NCI-H146 (cell line): ENCODE results near the gene CBFA2T2.

Source experiments
- DNase-seq: peaks from one replicate; lab custom pipeline; 2025; lab: John Stamatoyannopoulos, UW

The CBFA2T2 gene

DNA sequence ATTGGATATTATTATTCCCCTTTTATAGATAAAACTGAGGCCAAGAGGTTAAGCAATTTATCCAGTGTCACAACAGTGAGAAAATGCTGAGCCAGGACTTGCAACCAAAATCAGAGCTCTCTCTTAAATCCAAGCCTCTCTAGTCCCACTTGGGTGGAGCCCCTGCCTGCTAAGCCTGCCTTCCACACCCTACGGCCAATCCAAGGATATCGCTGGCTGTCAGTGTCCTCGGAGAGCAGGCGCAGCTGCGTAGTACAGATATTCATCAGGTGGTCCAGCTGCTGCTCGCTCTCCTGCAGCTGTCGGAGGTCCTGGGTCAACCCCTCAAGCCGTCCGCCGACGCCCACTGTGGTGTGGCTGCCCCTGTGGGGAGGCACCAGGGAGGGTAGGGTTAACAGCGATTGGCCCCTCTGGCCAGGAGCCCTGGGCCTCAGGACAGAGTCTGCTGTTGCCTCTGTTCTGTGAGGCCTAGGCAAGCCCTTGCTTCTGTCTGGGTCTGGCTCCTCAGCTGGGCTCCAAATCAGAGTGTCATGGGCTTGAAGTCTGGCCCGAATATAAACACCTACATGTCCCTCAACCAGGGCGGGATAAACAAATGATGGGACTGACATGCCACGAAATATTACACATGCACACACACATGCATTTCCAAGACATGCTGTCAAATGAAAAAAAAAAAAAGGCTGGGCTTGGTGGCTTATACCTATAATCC is 188.3 kb downstream of the CBFA2T2 start:
- no peak for DNase-seq

DNA sequence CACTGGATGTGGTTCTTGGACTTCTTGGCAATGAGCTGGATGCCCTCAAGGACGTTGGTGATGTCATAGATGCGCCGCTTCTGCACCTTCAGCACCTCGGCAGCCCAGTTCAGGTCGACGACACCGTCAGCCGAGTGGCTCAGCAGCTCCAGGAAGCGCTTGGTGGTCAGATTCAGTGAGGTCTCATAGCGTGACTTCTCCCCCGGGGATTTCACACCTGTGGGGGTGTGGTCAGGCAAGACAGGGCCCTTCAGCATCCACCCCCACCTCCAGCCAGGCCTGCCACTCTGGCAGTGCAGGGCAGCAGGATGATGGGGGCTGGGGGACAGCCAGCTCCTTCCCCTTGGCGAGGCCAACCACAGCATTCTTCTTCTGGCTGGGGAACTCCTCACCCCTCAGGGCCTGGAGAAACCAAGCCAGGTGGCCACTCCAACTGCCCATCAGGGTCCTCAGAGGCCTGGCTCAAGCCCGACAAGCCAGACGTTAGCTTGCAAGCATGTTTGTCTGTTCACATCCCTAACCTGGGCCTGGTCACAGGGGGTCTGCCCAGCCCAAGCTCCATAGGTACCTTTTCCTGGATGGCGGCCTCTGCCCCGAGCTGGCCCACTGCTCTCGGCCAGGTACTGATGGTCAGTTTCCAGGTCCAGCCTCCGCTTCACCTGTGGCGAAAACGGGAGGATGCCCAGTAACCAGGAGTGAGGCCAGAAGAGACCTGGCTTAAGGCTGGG is 190.0 kb downstream of the CBFA2T2 start:
- DNase-seq = no peak

DNA sequence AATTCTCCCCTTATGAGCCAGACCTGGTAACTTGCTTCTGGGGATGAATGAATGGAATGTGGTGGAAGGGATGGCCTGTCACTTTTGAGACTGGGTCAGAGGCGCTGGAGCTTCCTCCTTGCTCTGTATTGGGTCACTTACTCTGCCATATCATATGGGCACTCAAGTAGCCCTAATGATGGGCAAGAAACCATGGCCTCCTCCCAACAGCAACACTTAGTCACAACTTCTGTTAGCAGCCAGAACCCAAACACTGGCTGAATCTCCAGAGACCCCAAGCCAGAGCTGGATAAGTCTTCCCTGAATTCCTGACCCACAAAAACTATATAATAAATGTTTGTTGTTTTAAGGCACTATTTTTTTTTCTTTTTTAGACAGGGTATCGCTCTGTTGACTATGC is 190.8 kb downstream of the CBFA2T2 start:
- DNase-seq = no peak

DNA sequence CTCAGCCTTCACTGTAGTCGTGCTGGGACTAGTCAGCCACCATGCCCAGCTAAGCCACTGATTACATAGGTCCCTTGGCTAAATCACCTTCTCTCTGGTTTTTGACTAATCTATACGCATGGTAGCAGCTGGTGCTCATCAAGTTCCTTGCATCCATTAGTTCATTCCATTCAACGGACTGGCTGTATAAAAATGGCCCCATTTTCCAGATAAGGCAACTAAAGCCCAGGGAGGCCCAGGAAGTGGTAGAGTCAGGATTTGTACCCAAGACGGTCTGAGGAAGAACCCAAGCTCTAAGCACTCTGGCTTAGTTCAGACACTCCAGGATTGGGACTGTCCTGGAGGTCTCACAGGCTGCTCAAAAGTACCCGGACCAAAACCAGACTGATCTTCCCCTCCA is 191.4 kb downstream of the CBFA2T2 start:
- no peak for DNase-seq

DNA sequence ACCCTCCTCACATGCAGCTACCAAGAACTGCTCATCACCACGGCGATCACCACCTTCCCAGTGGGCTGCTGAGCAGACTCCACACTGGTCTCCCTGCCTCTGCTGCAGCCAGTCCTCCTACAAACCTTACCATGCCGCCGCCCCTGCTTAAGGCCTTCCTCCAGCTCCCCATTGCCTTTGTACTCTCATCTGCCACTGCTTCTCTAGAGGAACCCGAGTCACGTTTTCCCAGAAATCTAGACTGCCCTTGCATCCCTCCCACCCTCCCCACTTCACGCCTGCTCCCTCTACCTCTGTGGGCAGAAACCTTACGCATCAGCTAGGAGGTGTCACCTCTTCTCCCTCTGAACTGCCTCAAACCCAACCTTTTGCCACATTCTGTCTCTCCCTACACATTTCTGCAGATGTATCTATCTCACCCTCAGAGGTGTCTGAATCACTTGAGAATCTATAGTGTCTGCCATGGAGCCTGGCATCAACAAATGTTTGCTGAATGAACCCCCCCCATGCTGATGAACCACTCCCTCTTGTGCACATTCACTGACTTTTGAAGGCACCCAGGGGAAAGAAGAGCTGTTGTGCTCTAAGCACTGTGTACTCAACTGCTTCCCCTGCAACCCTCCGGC is 191.9 kb downstream of the CBFA2T2 start:
- no peak for DNase-seq

- DNase-seq = peak; percentile 85
Observed at GRCh38 chr20:33684533-33685327, 194.8 kb downstream of the CBFA2T2 start.

DNA sequence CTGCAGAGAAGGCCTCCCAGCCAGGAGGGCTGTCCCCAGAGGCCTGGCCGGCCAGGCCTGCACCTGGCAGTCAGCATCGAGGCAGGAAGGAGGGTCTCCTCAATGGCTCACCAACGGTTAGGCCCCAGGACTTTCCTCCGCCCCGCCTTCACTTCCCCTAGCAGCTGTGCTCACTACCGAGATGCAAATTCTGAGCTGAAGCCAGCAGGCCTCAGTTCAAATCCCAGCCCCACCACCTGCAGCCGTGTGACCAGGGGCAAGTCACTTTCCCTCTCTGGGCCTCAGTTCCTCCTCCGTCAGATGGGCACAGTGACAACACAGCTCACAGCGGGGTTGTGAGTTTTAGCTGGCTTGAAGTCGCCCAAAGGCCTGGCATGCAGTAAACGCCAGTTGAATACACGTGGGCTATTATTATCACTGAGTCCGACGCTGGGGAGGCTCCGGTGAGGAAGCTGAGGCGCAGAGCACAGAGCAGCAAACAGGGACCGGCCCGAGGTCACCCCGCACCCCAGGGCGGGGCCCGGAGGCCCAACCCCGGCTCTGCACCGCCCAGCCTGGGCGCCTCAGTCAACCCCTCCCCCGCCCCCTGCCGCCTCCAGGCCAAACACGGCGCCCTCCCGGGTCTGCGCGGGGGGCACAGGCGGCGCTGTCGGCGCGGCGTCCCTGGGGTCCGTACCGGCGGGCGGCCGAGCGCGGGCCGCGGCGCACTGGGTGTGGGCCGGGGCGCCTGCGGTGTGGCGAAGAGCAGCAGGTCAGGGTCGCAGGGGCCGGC is 195.6 kb downstream of the CBFA2T2 start:
- DNase-seq = peak; percentile 91

- peak; percentile 99 for DNase-seq
Observed at GRCh38 chr20:33686100-33686983, 196.4 kb downstream of the CBFA2T2 start, which contains the start of gene E2F1. TSS of gene E2F1 (minus strand) at chr20:33686385. CDS start at chr20:33686264, 121 bp downstream.

DNA sequence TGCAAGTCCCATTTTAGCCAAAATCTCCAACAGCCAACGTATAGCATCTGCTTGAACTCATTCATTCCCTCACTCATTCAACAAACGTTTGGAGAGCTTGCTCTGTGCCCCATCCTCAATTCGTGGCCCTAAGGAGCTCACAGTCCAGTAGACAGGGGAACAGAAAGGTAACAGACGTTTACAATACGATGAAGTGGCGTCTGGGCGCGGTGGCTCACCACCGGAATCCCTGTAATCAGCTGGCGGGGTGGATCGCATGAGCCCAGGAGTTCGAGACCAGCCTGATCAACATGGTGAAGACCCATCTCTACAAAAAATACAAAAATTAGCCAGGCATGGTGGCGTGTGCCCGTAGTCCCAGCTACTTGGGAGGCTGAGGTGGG is 197.1 kb downstream of the CBFA2T2 start:
- DNase-seq = no peak

DNA sequence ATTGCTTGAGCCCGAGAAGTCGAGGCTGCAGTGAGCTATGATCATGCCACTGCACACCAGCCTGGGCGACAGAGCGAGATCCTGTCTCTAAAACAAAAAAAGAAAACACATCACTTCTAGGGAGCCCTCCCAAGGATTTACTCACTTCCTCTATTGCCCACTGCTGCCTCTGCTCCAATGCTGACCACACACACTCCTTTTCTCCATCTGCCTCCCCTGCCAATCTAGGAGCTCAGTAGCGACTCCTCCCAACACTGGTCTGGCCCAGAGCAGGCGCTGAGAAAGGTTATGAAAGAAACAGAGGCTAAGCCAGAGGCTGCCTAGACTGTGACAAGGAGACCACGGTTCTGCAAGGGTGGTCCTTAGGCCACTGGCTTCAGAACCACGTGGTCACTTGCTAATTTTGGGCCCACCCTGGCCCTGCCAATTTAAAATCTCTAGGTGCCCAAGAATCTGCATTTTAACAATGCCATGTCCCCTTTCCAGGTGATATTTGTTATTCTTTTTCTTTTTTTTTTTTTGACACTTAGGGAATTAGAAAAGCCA is 197.5 kb downstream of the CBFA2T2 start:
- no peak for DNase-seq

DNA sequence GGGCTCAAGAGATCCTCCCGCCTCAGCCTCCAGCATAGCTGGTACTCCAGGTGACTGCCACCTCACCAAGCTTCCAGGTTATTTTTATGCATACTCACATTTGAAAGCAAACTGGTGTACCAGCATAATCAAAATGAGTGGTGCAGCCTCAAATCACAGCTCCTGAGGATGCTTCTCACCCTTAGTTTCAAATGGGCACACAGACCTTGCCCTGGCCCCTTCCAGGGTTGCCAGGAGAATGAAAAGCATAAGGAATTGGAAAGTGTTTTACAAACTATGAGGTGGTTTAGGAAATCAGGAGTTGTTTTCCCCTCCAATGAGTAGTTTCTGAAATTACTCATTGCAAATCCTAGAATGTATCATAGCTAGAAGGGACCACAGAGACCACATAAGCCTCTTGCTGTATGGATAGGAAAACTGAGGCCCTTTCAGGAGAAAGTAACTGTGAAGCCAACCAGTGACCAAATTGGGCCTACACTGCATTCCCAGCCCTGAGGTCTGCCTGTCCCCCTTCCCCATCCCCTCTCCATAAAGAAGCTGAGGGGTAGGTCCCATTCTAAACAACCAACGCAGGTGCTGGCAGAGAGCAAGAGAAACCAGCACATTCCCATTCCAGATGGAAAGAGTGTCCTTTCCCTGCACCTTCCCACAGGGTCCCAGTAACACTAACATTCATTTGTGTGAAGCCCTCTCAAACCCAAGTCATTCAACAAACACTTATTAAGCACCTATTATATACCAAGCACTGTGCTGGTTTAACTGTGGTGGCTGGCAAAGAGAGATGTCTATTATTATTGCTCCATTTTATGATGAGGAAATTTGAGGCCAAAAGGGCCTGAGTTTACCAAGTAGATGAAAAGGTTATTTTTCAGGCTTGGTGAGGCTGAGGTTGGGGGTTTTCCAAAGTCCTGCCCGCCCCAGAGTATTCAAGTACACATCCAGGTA is 198.4 kb downstream of the CBFA2T2 start:
- no peak for DNase-seq

DNA sequence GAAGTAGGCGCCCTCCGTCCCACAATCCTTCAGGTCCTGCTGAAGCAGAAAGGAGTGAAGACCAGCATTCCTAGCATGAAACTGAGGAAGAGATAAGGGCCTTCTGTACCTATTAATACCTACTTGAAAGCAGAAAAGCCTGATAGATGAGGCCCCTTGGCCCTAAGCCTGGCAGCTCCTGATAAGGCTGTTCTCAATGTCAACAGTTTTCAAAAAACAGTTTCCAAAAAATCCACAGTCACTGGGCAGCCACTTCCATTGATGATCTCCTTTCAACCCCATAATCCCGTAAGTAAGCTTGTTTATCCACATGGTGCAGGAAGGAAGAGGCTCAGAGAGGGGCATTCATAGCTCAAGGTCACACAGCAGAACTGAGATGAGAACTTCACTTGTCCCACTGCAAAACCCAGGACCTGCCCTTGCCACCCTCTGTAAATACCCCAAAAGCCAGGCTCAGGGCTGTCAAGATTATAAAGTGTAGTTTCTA is 199.1 kb downstream of the CBFA2T2 start:
- DNase-seq = no peak

GRCh38 chr20:33689493-33689892 is 199.6 kb downstream of the CBFA2T2 start:
- no peak for DNase-seq

DNA sequence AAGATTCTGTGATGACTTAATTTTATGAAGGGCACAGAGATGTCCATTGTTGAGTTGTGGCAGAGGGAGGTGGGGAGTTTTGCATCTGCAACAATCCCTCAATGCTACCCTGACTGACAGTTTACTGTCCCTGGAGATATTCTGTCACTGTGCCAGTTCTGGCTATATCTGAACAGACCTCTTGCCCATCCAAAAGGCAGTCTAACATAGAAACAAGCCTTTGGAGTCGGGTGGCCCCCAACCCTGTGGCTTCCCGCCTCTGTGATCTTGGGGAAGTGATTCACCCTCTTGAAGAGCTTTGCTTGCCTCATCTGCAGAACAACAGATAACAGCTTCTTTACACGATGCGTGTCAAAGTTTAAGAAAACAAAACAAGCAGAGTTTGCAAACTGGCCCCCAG is 200.1 kb downstream of the CBFA2T2 start:
- no peak for DNase-seq

DNA sequence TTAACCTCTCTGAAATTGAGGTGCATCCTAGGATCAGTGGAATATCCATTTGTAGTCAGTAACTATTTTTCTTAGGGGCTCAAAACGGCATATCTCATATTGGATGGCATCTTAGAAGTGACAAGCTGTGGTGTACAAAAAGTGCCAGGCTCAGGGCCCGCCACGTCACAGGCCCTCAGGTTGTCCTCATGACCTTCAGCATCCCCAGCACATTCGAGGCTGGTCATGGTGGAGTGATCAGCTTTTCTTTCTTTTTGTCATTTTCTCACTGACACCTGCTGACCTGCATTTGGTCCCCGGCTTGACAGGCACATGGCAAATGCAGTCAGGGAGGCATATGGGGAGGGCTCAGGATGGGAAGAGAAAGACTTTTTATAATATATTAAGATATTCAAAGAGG is 203.4 kb downstream of the CBFA2T2 start:
- DNase-seq = peak; percentile 73

DNA sequence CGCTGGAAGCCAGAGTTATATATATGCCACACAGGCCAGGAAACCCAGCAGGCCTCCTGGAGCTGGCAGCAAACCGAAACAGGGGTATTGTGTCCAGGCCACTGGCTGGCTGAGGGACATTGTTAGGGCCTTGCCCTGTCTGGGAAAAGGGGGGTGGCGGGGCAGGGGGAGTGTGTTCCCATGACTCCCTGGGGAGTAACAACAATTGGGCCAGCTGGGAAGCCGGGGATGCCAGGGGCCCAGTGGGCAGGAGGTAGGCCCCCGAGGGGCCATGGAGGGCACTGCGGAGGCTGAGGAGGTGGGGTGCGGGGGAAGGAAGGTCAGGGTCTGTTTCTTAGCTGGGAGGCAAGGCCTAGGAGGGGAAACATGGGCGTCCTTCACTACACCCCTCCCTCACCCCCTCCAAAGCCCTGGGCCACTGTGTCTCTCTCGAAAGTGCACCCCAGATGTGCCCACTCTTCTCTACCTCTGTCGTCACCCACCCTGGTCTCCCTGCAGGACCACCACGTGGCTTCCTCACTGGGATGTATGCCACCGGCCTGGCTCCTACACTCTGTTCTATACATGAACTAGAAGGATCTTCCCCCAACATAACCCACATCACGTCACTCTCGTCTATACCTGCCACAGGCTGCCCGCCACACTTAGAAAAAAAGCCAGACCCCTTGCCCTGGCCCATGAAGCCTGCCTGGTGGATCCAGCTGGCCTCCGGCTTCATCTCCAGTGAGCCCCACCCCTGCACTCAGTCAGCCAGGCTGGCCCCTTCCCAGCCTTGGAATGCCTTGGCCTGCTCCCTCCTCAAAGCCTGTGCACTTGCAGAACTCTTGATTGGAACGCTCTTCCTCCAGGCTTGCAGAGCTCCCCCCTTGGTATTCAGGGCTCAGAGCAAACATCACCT is 204.1 kb downstream of the CBFA2T2 start:
- DNase-seq = peak; percentile 74

- DNase-seq = no peak
Observed at GRCh38 chr20:33694639-33695012, 204.7 kb downstream of the CBFA2T2 start.

DNA sequence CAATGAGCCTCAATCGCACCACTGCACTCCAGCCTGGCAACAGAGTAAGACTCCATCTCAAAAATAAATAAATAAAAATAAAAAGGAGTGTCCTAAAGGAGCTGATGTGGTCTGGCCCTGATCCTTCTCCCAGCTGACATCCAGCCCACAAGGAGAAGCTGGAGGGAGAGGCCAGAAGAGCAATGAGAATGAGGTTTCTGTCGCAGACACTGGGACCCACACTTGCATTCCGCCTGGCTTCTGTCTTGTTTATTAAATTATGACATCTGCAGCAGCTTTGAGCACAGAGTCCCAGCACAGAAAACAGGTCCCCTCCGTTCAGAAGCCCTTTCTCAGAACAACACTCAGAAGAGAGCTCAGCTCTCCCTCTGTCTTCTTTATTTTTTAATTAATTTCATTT is 206.6 kb downstream of the CBFA2T2 start:
- DNase-seq = no peak
